ENCODE measurements around the gene DNAH6.
A peak's percentile ranks its signal among the peaks of the same experiment; 100 is the strongest.

Gene DNAH6

GRCh38 chr2:84830095-84830494 lies 313.8 kb downstream of the DNAH6 start:
- FAIRE-seq (no peak), DNase-seq (ENCODE audit: insufficient read length, low spot score) (no peak)

- DNase-seq (ENCODE audit: insufficient read length, low spot score) = no peak
Measured at GRCh38 chr2:84830758-84831500, 314.6 kb downstream of the DNAH6 start.

GRCh38 chr2:84832772-84833461 lies 316.6 kb downstream of the DNAH6 start:
- FAIRE-seq (peak; percentile 93), DNase-seq (ENCODE audit: insufficient read length, low spot score) (peak; percentile 50)

More at GRCh38 chr2:84830758-84831500, 314.6 kb downstream of the DNAH6 start:
- FAIRE-seq = no peak

- peak; percentile 11 for FAIRE-seq
- no peak for DNase-seq (ENCODE audit: insufficient read length, low spot score)
Measured at GRCh38 chr2:84833481-84834150, 317.3 kb downstream of the DNAH6 start.

GRCh38 chr2:84836215-84836614 lies 319.9 kb downstream of the DNAH6 start:
- DNase-seq (ENCODE audit: insufficient read length, low spot score) (no peak), FAIRE-seq (no peak)

- DNase-seq (ENCODE audit: insufficient read length, low spot score) = no peak
- no peak for FAIRE-seq
Measured at GRCh38 chr2:84838434-84839145, 322.3 kb downstream of the DNAH6 start.

GRCh38 chr2:84839851-84840250 lies 323.6 kb downstream of the DNAH6 start:
- no peak for DNase-seq (ENCODE audit: insufficient read length, low spot score)
- FAIRE-seq = no peak

GRCh38 chr2:84840306-84840705 lies 324.0 kb downstream of the DNAH6 start:
- FAIRE-seq (no peak), DNase-seq (ENCODE audit: insufficient read length, low spot score) (no peak)

GRCh38 chr2:84841577-84841976 lies 325.3 kb downstream of the DNAH6 start:
- FAIRE-seq = no peak
- no peak for DNase-seq (ENCODE audit: insufficient read length, low spot score)

- no peak for DNase-seq (ENCODE audit: insufficient read length, low spot score)
Measured at GRCh38 chr2:84844141-84844540, 327.8 kb downstream of the DNAH6 start.

GRCh38 chr2:84846041-84846663 lies 329.9 kb downstream of the DNAH6 start:
- DNase-seq (ENCODE audit: insufficient read length, low spot score) (no peak), FAIRE-seq (no peak)

More at GRCh38 chr2:84844141-84844540, 327.8 kb downstream of the DNAH6 start:
- no peak for FAIRE-seq

GRCh38 chr2:84846741-84847142 lies 330.4 kb downstream of the DNAH6 start:
- no peak for DNase-seq (ENCODE audit: insufficient read length, low spot score)
- FAIRE-seq = no peak

- no peak for DNase-seq (ENCODE audit: insufficient read length, low spot score)
- FAIRE-seq = no peak
Measured at GRCh38 chr2:84847326-84848050, 331.2 kb downstream of the DNAH6 start.

- DNase-seq (ENCODE audit: insufficient read length, low spot score) (no peak), FAIRE-seq (no peak)
Measured at GRCh38 chr2:84849271-84849952, 333.1 kb downstream of the DNAH6 start.

- FAIRE-seq (no peak), DNase-seq (ENCODE audit: insufficient read length, low spot score) (no peak)
Measured at GRCh38 chr2:84850471-84850870, 334.2 kb downstream of the DNAH6 start.

- DNase-seq (ENCODE audit: insufficient read length, low spot score) (no peak), FAIRE-seq (no peak)
Measured at GRCh38 chr2:84851876-84852275, 335.6 kb downstream of the DNAH6 start.

GRCh38 chr2:84854850-84855249 lies 338.6 kb downstream of the DNAH6 start:
- DNase-seq (ENCODE audit: insufficient read length, low spot score) = no peak
- FAIRE-seq = no peak

- no peak for DNase-seq (ENCODE audit: insufficient read length, low spot score)
- FAIRE-seq = no peak
Measured at GRCh38 chr2:84855731-84856130, 339.4 kb downstream of the DNAH6 start.

GRCh38 chr2:84856787-84857186 lies 340.5 kb downstream of the DNAH6 start:
- FAIRE-seq (no peak), DNase-seq (ENCODE audit: insufficient read length, low spot score) (no peak)

Measured in GM19239 (cell line).